Motor neuron (in vitro differentiated cells): Measurements from ENCODE around the gene DOHH. TPM values are rescaled to one million over a fixed set of nuclear protein-coding genes. Genes with fewer than 3 reads are reported as not detected.

ENCODE experiments used
- ATAC-seq, 8 experiments: fragments of 200-7000 bp; cut with Tn5 transposase; replicated peaks in 6 of 8; 2 replicates each; pipeline ENCODE4 v1.8.0; 2021; ENCODE audit warnings: mild to moderate bottlenecking in 8 of 8, moderate library complexity in 8 of 8
- H3K27ac ChIP-seq, 2 donors: fragments of 250-450 bp; sonication (Bioruptor Pico); 2 replicates each; pipeline ENCODE4 v1.9.0; 2021; ENCODE audit warnings: antibody characterized with exemption in 2 of 2, mild to moderate bottlenecking in 2 of 2, moderate library complexity in 1 of 2
- H3K4me1 ChIP-seq, 2 donors: fragments of 250-450 bp; sonication (Bioruptor Pico); replicated peaks in 1 of 2; 2 replicates each; pipeline ENCODE4 v1.6.1; 2021; ENCODE audit warnings: antibody characterized with exemption in 2 of 2, mild to moderate bottlenecking in 2 of 2, moderate library complexity in 1 of 2
- H3K4me3 ChIP-seq, 5 donors: fragments of 250-450 bp; sonication (Bioruptor Pico); 2 replicates each; pipeline ENCODE4 v1.9.0; 2021; ENCODE audit warnings: antibody characterized with exemption in 5 of 5, mild to moderate bottlenecking in 5 of 5, moderate library complexity in 4 of 5
- WGBS, 10 experiments: fragments of 450-650 bp; shearing (Covaris generic); methylation state at CpG; one replicate each; pipeline ENCODE4 v1.0.0; 2022; 5-methylcytosine and 5-hydroxymethylcytosine counted together
- in situ Hi-C, 9 experiments: fragments of 400-800 bp; cut with MboI; loops; one replicate each; pipeline ENCODE4 v1.15.0; 2021; ENCODE audit warnings: low sequenced_read_pairs in 9 of 9, low pct_unique_long_range_greater_than_20kb in 2 of 9; ENCODE audit not compliant: unreplicated experiment in 9 of 9
- total RNA-seq, 8 experiments: library from RNA; unstranded; fragments of 300-600 nt; gene quantifications; 2 replicates each; pipeline versions ENCODE4 v1.2.3 to v1.2.4, GENCODE V29; 2022

The DOHH gene
- total RNA-seq, 8 experiments from 2014 or later, result 4.6 to 11.4 (median 8.2) TPM

- in situ Hi-C loops, result loop anchor here in 4 of 9 experiments (10.0 to 25.0 kb wide), 3 partner anchors 146 to 171 kb away; no protein-coding TSS in a partner anchor
- WGBS, 10 experiments, result 16 to 100% (median 36%) methylated on average over 1 to 8 of the region's 33 CpGs; no CpG with 5 or more reads in 4 of the 10 experiments
- peak in 1 of 8 experiments; percentile 2 for ATAC-seq
Measured at GRCh38 chr19:3483226-3483628, 17.2 kb downstream of the DOHH start, which contains the start of gene SMIM44. SMIM44 (minus strand) TSS chr19:3483441; CDS start chr19:3483403, 38 bp downstream.

GRCh38 chr19:3482507-3483225 lies 17.8 kb downstream of the DOHH start:
- no peak overlapping the region for H3K27ac ChIP-seq
- in situ Hi-C loops, result loop anchor here in 4 of 9 experiments (10.0 to 25.0 kb wide), 3 partner anchors 145 to 170 kb away; no protein-coding TSS in a partner anchor
- peak in 3 of 8 experiments; percentile 16 to 27 (median 23) for ATAC-seq
- WGBS, 10 experiments, result 0 to 90% (median 70%) methylated on average over 2 to 23 of the region's 49 CpGs; no CpG with 5 or more reads in 4 of the 10 experiments
- no peak overlapping the region for H3K4me3 ChIP-seq
- peaks cover 6 to 9% of the 10 kb centered on the region in 2 donors for H3K4me1 ChIP-seq

More at GRCh38 chr19:3483226-3483628, 17.2 kb downstream of the DOHH start, which contains the start of gene SMIM44:
- Histone ChIP-seq H3K4me1 (peaks cover 6 to 9% of the 10 kb centered on the region in 2 donors), H3K27ac (no peak within 1 kb of the TSS), H3K4me3 (no peak within 1 kb of the TSS)

GRCh38 chr19:3481241-3482090 lies 19.0 kb downstream of the DOHH start:
- 10 to 94% (median 74%) methylated on average over 1 to 19 of the region's 38 CpGs; no CpG with 5 or more reads in 3 of the 10 experiments for WGBS, 10 experiments
- Histone ChIP-seq H3K4me1 (peaks cover 6 to 9% of the 10 kb centered on the region in 2 donors), H3K27ac (no peak overlapping the region), H3K4me3 (no peak overlapping the region)
- ATAC-seq, result no peak
- in situ Hi-C loops, result loop anchor here in 4 of 9 experiments (10.0 to 25.0 kb wide), 3 partner anchors 144 to 169 kb away; no protein-coding TSS in a partner anchor

GRCh38 chr19:3480383-3481091 lies 19.9 kb downstream of the DOHH start, which contains the start of gene SMIM24:
SMIM24 (minus strand) TSS chr19:3480525; CDS start chr19:3480463, 62 bp downstream.
- peak in 5 of 8 experiments; percentile 32 to 59 (median 57) for ATAC-seq
- Histone ChIP-seq H3K4me3 (peak within 1 kb of the TSS in 1 of 5 donors; percentile 12), H3K4me1 (peaks cover 6 to 9% of the 10 kb centered on the region in 2 donors), H3K27ac (no peak within 1 kb of the TSS)
- WGBS, 10 experiments, result 60 to 89% (median 78%) methylated on average over 1 to 6 of the region's 27 CpGs; no CpG with 5 or more reads in 4 of the 10 experiments
- in situ Hi-C loops, result loop anchor here in 4 of 9 experiments (10.0 to 25.0 kb wide), 3 partner anchors 143 to 168 kb away; no protein-coding TSS in a partner anchor

- whole genome bisulfite sequencing, 10 experiments, result no CpG with 5 or more reads among the region's 9 CpGs
- peak in 6 of 8 experiments; percentile 9 to 47 (median 38) for ATAC-seq
- Histone ChIP-seq H3K4me3 (peak overlapping the region in 1 of 5 donors; percentile 12), H3K4me1 (peaks cover 6 to 9% of the 10 kb centered on the region in 2 donors), H3K27ac (no peak overlapping the region)
- in situ Hi-C loops, result loop anchor here in 5 of 9 experiments (10.0 to 25.0 kb wide), 3 partner anchors 143 to 168 kb away; no protein-coding TSS in a partner anchor
Measured at GRCh38 chr19:3479834-3480215, 20.6 kb downstream of the DOHH start.

GRCh38 chr19:3479177-3479833 lies 21.2 kb downstream of the DOHH start:
- WGBS, 10 experiments, result no CpG with 5 or more reads among the region's 7 CpGs
- Histone ChIP-seq H3K4me3 (no peak overlapping the region), H3K4me1 (peaks cover 6 to 9% of the 10 kb centered on the region in 2 donors), H3K27ac (no peak overlapping the region)
- peak in 6 of 8 experiments; percentile 4 to 43 (median 20) for ATAC-seq
- in situ Hi-C loops, result loop anchor here in 3 of 9 experiments (10.0 to 25.0 kb wide), 3 partner anchors 142 to 167 kb away; no protein-coding TSS in a partner anchor

GRCh38 chr19:3478409-3479176 lies 21.9 kb downstream of the DOHH start:
- Histone ChIP-seq H3K4me3 (no peak overlapping the region), H3K27ac (no peak overlapping the region), H3K4me1 (peaks cover 6 to 9% of the 10 kb centered on the region in 2 donors)
- no peak for ATAC-seq
- in situ Hi-C loops, result loop anchor here in 3 of 9 experiments (10.0 to 25.0 kb wide), 3 partner anchors 141 to 166 kb away; no protein-coding TSS in a partner anchor
- 6 to 52% methylated on average over 2 to 6 of the region's 27 CpGs; no CpG with 5 or more reads in 8 of the 10 experiments for WGBS, 10 experiments

GRCh38 chr19:3477951-3478350 lies 22.5 kb downstream of the DOHH start:
- in situ Hi-C loops, result loop anchor here in 3 of 9 experiments (10.0 to 25.0 kb wide), 3 partner anchors 141 to 166 kb away; no protein-coding TSS in a partner anchor
- no peak overlapping the region for H3K4me3 ChIP-seq
- peaks cover 3 to 6% of the 10 kb centered on the region in 2 donors for H3K4me1 ChIP-seq
- H3K27ac ChIP-seq, result no peak overlapping the region
- ATAC-seq, result no peak
- WGBS, 10 experiments, result 13 to 93% (median 60%) methylated on average over 1 to 2 of the region's 2 CpGs; no CpG with 5 or more reads in 5 of the 10 experiments

- peaks cover 0 to 6% of the 10 kb centered on the region in 2 donors for H3K4me1 ChIP-seq
- no peak overlapping the region for H3K4me3 ChIP-seq
- H3K27ac ChIP-seq, result no peak overlapping the region
- no peak for ATAC-seq
- in situ Hi-C loops, result loop anchor here in 3 of 9 experiments (10.0 to 25.0 kb wide), 3 partner anchors 140 to 165 kb away; no protein-coding TSS in a partner anchor
Measured at GRCh38 chr19:3477506-3477905, 23.0 kb downstream of the DOHH start.

- WGBS, 10 experiments, result no CpG with 5 or more reads among the region's 2 CpGs
- ATAC-seq, result no peak
- Histone ChIP-seq H3K27ac (no peak overlapping the region), H3K4me3 (no peak overlapping the region), H3K4me1 (peaks cover 0 to 6% of the 10 kb centered on the region in 2 donors)
- in situ Hi-C loops, result loop anchor here in 3 of 9 experiments (10.0 to 25.0 kb wide), 3 partner anchors 140 to 165 kb away; no protein-coding TSS in a partner anchor
Measured at GRCh38 chr19:3476830-3477229, 23.6 kb downstream of the DOHH start.

- in situ Hi-C loops, result loop anchor here in 3 of 9 experiments (10.0 to 25.0 kb wide), 3 partner anchors 138 to 163 kb away; no protein-coding TSS in a partner anchor
- Histone ChIP-seq H3K27ac (no peak overlapping the region), H3K4me1 (peaks cover 0 to 5% of the 10 kb centered on the region in 2 donors), H3K4me3 (no peak overlapping the region)
- ATAC-seq, result no peak
- 0 to 100% (median 56%) methylated on average over 1 to 2 of the region's 4 CpGs; no CpG with 5 or more reads in 2 of the 10 experiments for WGBS, 10 experiments
Measured at GRCh38 chr19:3475449-3475848, 25.0 kb downstream of the DOHH start.
